ENCODE measurements around the gene CEP83. TPM values are rescaled to one million over a fixed set of nuclear protein-coding genes. Genes with fewer than 3 reads are reported as not detected.

The CEP83 gene
- total and polyA plus RNA-seq, 2 experiments from 2014 or later, result 29.8 to 33.7 TPM

DNA sequence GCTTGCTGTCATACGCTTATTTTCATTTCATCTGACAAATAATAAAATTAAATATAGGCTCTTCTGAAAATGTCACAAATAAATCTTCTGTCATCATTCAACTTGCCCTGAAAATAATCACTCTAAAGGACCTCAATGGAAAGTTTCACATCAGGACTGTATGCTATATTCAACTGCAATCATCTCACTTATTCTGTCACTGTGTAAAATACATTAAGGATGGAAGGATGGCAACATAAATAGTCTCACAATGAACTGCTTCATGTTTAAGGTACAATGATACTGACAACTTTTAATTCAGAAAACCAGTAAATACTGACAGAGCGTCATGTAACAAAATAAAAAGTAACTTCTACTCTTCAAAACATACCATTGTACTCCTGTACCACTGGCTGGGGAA, 82.1 kb downstream of the CEP83 start:
- no peak for ATAC-seq
- H3K4me3 Mint-ChIP-seq, result no peak overlapping the region
- no peaks in the 10 kb centered on the region for H3K9me3 Mint-ChIP-seq
- Histone ChIP-seq H4K20me1 (replicated peaks; ENCODE audit: insufficient read depth) (no peaks in the 10 kb centered on the region), H3K27ac (ENCODE audit: low read depth) (no peak overlapping the region), H3K4me2 (no peak overlapping the region), H2AFZ (no peak overlapping the region), H3K9me2 (ENCODE audit: insufficient read depth) (no peaks in the 10 kb centered on the region), H3K36me3 (ENCODE audit: insufficient read depth) (no peaks in the 10 kb centered on the region), H3K4me3 (no peak overlapping the region), H3K79me2 (replicated peaks; ENCODE audit: insufficient read depth) (no peaks in the 10 kb centered on the region), H3K4me1 (ENCODE audit: insufficient read depth) (no peaks in the 10 kb centered on the region), H3F3A (replicated peaks; ENCODE audit: low read depth) (no peaks in the 10 kb centered on the region), H3K27me3 (ENCODE audit: insufficient read depth) (no peaks in the 10 kb centered on the region)
- TF ChIP-seq, protein P1, sequence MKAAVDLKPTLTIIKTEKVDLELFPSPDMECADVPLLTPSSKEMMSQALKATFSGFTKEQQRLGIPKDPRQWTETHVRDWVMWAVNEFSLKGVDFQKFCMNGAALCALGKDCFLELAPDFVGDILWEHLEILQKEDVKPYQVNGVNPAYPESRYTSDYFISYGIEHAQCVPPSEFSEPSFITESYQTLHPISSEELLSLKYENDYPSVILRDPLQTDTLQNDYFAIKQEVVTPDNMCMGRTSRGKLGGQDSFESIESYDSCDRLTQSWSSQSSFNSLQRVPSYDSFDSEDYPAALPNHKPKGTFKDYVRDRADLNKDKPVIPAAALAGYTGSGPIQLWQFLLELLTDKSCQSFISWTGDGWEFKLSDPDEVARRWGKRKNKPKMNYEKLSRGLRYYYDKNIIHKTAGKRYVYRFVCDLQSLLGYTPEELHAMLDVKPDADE (IDR thresholded peaks at IDR 0.05), result no peak
- TF ChIP-seq POLR2AphosphoS5 (IDR thresholded peaks at IDR 0.05; ENCODE audit: low read depth), result no peak
- TF ChIP-seq STAT1 (IDR thresholded peaks at IDR 0.05; ENCODE audit: unreplicated experiment), result no peak
- no peak for TF ChIP-seq NANOG (IDR thresholded peaks at IDR 0.05; ENCODE audit: borderline replicate concordance)
- no peak for TF ChIP-seq JUNB (IDR thresholded peaks at IDR 0.05; ENCODE audit: unreplicated experiment)
- TF ChIP-seq, protein P2, sequence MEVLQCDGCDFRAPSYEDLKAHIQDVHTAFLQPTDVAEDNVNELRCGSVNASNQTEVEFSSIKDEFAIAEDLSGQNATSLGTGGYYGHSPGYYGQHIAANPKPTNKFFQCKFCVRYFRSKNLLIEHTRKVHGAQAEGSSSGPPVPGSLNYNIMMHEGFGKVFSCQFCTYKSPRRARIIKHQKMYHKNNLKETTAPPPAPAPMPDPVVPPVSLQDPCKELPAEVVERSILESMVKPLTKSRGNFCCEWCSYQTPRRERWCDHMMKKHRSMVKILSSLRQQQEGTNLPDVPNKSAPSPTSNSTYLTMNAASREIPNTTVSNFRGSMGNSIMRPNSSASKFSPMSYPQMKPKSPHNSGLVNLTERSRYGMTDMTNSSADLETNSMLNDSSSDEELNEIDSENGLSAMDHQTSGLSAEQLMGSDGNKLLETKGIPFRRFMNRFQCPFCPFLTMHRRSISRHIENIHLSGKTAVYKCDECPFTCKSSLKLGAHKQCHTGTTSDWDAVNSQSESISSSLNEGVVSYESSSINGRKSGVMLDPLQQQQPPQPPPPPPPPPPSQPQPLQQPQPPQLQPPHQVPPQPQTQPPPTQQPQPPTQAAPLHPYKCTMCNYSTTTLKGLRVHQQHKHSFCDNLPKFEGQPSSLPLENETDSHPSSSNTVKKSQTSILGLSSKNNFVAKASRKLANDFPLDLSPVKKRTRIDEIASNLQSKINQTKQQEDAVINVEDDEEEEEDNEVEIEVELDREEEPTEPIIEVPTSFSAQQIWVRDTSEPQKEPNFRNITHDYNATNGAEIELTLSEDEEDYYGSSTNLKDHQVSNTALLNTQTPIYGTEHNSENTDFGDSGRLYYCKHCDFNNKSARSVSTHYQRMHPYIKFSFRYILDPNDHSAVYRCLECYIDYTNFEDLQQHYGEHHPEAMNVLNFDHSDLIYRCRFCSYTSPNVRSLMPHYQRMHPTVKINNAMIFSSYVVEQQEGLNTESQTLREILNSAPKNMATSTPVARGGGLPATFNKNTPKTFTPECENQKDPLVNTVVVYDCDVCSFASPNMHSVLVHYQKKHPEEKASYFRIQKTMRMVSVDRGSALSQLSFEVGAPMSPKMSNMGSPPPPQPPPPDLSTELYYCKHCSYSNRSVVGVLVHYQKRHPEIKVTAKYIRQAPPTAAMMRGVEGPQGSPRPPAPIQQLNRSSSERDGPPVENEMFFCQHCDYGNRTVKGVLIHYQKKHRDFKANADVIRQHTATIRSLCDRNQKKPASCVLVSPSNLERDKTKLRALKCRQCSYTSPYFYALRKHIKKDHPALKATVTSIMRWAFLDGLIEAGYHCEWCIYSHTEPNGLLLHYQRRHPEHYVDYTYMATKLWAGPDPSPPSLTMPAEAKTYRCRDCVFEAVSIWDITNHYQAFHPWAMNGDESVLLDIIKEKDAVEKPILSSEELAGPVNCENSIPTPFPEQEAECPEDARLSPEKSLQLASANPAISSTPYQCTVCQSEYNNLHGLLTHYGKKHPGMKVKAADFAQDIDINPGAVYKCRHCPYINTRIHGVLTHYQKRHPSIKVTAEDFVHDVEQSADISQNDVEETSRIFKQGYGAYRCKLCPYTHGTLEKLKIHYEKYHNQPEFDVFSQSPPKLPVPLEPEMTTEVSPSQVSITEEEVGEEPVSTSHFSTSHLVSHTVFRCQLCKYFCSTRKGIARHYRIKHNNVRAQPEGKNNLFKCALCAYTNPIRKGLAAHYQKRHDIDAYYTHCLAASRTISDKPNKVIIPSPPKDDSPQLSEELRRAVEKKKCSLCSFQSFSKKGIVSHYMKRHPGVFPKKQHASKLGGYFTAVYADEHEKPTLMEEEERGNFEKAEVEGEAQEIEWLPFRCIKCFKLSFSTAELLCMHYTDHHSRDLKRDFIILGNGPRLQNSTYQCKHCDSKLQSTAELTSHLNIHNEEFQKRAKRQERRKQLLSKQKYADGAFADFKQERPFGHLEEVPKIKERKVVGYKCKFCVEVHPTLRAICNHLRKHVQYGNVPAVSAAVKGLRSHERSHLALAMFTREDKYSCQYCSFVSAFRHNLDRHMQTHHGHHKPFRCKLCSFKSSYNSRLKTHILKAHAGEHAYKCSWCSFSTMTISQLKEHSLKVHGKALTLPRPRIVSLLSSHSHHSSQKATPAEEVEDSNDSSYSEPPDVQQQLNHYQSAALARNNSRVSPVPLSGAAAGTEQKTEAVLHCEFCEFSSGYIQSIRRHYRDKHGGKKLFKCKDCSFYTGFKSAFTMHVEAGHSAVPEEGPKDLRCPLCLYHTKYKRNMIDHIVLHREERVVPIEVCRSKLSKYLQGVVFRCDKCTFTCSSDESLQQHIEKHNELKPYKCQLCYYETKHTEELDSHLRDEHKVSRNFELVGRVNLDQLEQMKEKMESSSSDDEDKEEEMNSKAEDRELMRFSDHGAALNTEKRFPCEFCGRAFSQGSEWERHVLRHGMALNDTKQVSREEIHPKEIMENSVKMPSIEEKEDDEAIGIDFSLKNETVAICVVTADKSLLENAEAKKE (CRISPR knock-in tag; IDR thresholded peaks at IDR 0.05), result no peak
- TF ChIP-seq ZNF331 (CRISPR knock-in tag; IDR thresholded peaks at IDR 0.05; ENCODE audit: low read depth), result no peak
- TF ChIP-seq ZNF114 (CRISPR knock-in tag; IDR thresholded peaks at IDR 0.05), result no peak
- TF ChIP-seq EZH2 (IDR thresholded peaks at IDR 0.05; ENCODE audit: low read depth, unreplicated experiment), result no peak
- TF ChIP-seq REST (IDR thresholded peaks at IDR 0.05; ENCODE audit: unreplicated experiment), result no peak
- no peak for TF ChIP-seq EZH2phosphoT487 (IDR thresholded peaks at IDR 0.05; ENCODE audit: unreplicated experiment)
- TF ChIP-seq, protein P3, sequence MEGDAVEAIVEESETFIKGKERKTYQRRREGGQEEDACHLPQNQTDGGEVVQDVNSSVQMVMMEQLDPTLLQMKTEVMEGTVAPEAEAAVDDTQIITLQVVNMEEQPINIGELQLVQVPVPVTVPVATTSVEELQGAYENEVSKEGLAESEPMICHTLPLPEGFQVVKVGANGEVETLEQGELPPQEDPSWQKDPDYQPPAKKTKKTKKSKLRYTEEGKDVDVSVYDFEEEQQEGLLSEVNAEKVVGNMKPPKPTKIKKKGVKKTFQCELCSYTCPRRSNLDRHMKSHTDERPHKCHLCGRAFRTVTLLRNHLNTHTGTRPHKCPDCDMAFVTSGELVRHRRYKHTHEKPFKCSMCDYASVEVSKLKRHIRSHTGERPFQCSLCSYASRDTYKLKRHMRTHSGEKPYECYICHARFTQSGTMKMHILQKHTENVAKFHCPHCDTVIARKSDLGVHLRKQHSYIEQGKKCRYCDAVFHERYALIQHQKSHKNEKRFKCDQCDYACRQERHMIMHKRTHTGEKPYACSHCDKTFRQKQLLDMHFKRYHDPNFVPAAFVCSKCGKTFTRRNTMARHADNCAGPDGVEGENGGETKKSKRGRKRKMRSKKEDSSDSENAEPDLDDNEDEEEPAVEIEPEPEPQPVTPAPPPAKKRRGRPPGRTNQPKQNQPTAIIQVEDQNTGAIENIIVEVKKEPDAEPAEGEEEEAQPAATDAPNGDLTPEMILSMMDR (conservative IDR thresholded peaks at IDR 0.05; ENCODE audit: low read depth in 2 of 2), result no peak
- no peak for TF ChIP-seq CREB1 (CRISPR knock-in tag; IDR thresholded peaks at IDR 0.05; ENCODE audit: low read depth)
- H3K27me3 Mint-ChIP-seq (ENCODE audit: insufficient read depth, low read depth, poor library complexity), result no peaks in the 10 kb centered on the region
- H3K36me3 Mint-ChIP-seq (ENCODE audit: low read depth), result peaks cover 3% of the 10 kb centered on the region; the same call in 2 of the 3 replicates
- no peak for DNase-seq (ENCODE audit: low spot score)
- H3K27ac Mint-ChIP-seq, result no peak overlapping the region
- H3K4me1 Mint-ChIP-seq, result 0 out of 3 replicates have a peak, but pooled peaks cover 4% of the 10 kb centered on the region

Data from GM23338 (cell line).